ENCODE measurements around the gene CDH3. TPM values are rescaled to one million over a fixed set of nuclear protein-coding genes. Genes with fewer than 3 reads are reported as not detected.
A peak's percentile ranks its signal among the peaks of the same experiment; 100 is the strongest.

Gene CDH3
- polyA plus RNA-seq, 1 donor (not counting 4 experiments of a cell fraction or from before 2014, with no cell fraction given): 366 TPM

DNA sequence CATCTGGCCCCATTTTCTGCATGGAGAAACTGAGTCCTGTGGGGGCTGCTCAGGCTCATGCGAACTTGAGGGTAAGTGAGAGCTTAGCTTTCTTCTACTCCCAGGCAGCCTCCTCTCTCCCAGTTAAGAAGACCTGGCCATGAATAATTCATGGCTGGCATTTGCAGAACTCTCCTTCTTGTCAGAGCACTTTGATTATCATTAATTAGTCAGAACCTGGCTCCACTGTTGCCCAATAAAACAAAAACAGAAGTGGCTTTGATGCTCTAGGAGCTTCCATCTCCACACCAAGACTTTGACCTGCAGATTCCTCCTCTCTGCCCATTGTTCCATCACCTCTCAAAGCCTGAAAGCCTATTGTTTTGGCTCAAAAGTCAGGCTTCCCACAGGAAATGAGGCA, 45.5 kb upstream of the CDH3 start:
- Histone ChIP-seq H3K4me3 (ENCODE audit: control insufficient read depth in 2 of 3, extremely low read depth in 1 of 3, insufficient read depth in 2 of 3, low read depth in 1 of 3, low read length in 3 of 3) (no peak overlapping the region), H3K27me3 (ENCODE audit: control insufficient read depth, extremely low read depth, insufficient read depth, low read length) (no peaks in the 10 kb centered on the region), H3K36me3 (ENCODE audit: control insufficient read depth in 2 of 2, extremely low read depth in 1 of 2, insufficient read depth in 2 of 2, low read length in 2 of 2) (no peaks in the 10 kb centered on the region), H3K27ac (ENCODE audit: control insufficient read depth, insufficient read depth, low read length) (no peak overlapping the region), H3K4me2 (ENCODE audit: control insufficient read depth, extremely low read depth, insufficient read depth, low read depth, low read length) (no peak overlapping the region), H3K9me1 (ENCODE audit: control insufficient read depth, extremely low read depth, insufficient read depth, low read length) (no peaks in the 10 kb centered on the region), H2AFZ (ENCODE audit: control insufficient read depth, low read length) (no peak overlapping the region), H3K9me3 (ENCODE audit: control insufficient read depth, low read depth, low read length) (no peaks in the 10 kb centered on the region), H3K4me1 (ENCODE audit: control insufficient read depth, extremely low read depth, insufficient read depth, low read length) (no peaks in the 10 kb centered on the region), H4K20me1 (ENCODE audit: control insufficient read depth, extremely low read depth, insufficient read depth, low read length) (no peaks in the 10 kb centered on the region), H3K79me2 (ENCODE audit: control insufficient read depth, insufficient read depth, low read length) (no peaks in the 10 kb centered on the region), H3K9ac (ENCODE audit: control insufficient read depth, extremely low read depth, insufficient read depth, low read length) (no peak overlapping the region)
- dilution Hi-C loops (cut with MboI; ENCODE audit: extremely low pct_ligation_motif_present, low sequenced_read_pairs): no loop called here
- TF ChIP-seq EZH2 (IDR thresholded peaks at IDR 0.05; ENCODE audit: low read length): no peak
- no peak for TF ChIP-seq CTCF (optimal IDR thresholded peaks at IDR 0.05 in 1 of 3, IDR thresholded peaks at IDR 0.05 in 1 of 3, conservative IDR thresholded peaks at IDR 0.05 in 1 of 3; ENCODE audit: extremely low read depth in 1 of 3, insufficient read depth in 2 of 3, low read length in 3 of 3)
- FAIRE-seq: no peak
- DNase-seq (ENCODE audit: low read depth, low spot score): no peak

DNA sequence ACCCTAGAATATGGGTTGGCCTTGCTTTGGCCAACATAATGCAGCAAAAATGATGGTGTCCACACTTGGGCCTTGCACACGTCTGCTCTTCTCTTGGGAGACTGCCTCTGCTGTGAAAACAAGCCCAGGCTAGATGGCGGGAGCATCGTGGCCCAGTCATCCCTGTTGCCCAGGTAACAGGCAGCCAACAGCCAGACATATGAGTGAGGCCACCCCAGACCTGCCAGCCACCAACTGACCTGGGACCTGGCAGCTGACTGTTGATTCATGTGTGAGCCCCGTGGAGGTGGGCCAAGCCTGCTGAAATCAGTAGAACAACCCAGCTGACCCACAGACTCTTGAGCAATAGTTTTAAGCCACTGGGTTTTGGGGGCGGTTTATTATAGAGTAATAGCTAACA, 39.4 kb upstream of the CDH3 start:
- TF ChIP-seq CTCF (optimal IDR thresholded peaks at IDR 0.05 in 1 of 3, IDR thresholded peaks at IDR 0.05 in 1 of 3, conservative IDR thresholded peaks at IDR 0.05 in 1 of 3; ENCODE audit: extremely low read depth in 1 of 3, insufficient read depth in 2 of 3, low read length in 3 of 3) (no peak), EZH2 (IDR thresholded peaks at IDR 0.05; ENCODE audit: low read length) (no peak)
- Histone ChIP-seq H3K9ac (ENCODE audit: control insufficient read depth, extremely low read depth, insufficient read depth, low read length) (no peak overlapping the region), H3K9me1 (ENCODE audit: control insufficient read depth, extremely low read depth, insufficient read depth, low read length) (no peaks in the 10 kb centered on the region), H3K4me2 (ENCODE audit: control insufficient read depth, extremely low read depth, insufficient read depth, low read depth, low read length) (no peak overlapping the region), H3K27me3 (ENCODE audit: control insufficient read depth, extremely low read depth, insufficient read depth, low read length) (no peaks in the 10 kb centered on the region), H2AFZ (ENCODE audit: control insufficient read depth, low read length) (no peak overlapping the region), H3K9me3 (ENCODE audit: control insufficient read depth, low read depth, low read length) (no peaks in the 10 kb centered on the region), H4K20me1 (ENCODE audit: control insufficient read depth, extremely low read depth, insufficient read depth, low read length) (no peaks in the 10 kb centered on the region), H3K4me3 (ENCODE audit: control insufficient read depth in 2 of 3, extremely low read depth in 1 of 3, insufficient read depth in 2 of 3, low read depth in 1 of 3, low read length in 3 of 3) (no peak overlapping the region), H3K36me3 (ENCODE audit: control insufficient read depth in 2 of 2, extremely low read depth in 1 of 2, insufficient read depth in 2 of 2, low read length in 2 of 2) (no peaks in the 10 kb centered on the region), H3K27ac (ENCODE audit: control insufficient read depth, insufficient read depth, low read length) (no peak overlapping the region), H3K79me2 (ENCODE audit: control insufficient read depth, insufficient read depth, low read length) (no peaks in the 10 kb centered on the region), H3K4me1 (ENCODE audit: control insufficient read depth, extremely low read depth, insufficient read depth, low read length) (peaks cover 7% of the 10 kb centered on the region)
- dilution Hi-C loops (cut with MboI; ENCODE audit: extremely low pct_ligation_motif_present, low sequenced_read_pairs): no loop called here
- peak; percentile 19 for DNase-seq (ENCODE audit: low read depth, low spot score)
- peak; percentile 74 for FAIRE-seq

Data from keratinocyte (primary cell).